Limb (tissue), 2 donors: ENCODE measurements around the gene CALHM2.
"Not testable (repeated sequence)": the region's sequence is repeated elsewhere in the genome, so short reads cannot be mapped to it uniquely, and the experiment has no call there.

Experiments
- DNase-seq, 2 donors: peaks; one replicate each; pipeline ENCODE4 v3.0.0-alpha.2; 2016; ENCODE audit errors: extremely low spot score in 2 of 2

CALHM2 gene, protein sequence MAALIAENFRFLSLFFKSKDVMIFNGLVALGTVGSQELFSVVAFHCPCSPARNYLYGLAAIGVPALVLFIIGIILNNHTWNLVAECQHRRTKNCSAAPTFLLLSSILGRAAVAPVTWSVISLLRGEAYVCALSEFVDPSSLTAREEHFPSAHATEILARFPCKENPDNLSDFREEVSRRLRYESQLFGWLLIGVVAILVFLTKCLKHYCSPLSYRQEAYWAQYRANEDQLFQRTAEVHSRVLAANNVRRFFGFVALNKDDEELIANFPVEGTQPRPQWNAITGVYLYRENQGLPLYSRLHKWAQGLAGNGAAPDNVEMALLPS

DNA sequence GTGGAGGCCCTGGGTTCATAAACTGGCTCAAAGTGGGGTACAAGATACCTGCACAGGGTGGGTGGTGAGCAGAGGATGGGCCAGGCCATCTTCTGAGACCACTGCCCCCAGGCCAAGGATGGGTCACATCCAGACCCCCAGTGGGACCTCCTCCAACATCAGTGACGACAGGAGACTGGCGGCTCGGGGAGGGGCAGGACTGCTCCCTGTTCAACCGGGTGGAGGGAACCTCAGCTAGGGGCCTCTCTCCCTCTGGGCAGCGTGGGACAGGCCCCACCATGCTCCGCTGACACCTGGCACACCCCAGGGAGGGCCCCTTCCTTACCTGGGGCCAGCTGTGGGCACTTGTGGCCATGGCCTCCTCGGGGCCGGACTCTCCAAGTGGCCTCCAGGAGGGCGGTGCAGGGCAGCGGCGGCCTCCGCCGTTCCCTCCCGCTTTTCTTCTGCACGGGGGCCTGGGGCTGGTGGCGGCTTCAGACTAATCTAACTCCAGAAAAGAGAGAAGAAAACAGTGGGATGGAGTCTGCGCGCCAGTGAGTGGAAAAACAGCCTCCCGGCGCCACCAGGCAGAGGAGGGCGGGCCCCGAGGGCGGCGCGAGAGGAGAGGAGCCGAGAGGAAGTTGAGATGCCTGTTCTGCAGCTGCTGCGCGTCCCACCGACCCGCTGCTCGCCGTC, at the start of gene CALHM2:
Gene CALHM2 (minus strand): TSS at position 540 of the 675 bp plus-strand sequence. CDS start 2,429 bp downstream, outside the sequence.
- peak; percentile 81 to 83 for DNase-seq

DNA sequence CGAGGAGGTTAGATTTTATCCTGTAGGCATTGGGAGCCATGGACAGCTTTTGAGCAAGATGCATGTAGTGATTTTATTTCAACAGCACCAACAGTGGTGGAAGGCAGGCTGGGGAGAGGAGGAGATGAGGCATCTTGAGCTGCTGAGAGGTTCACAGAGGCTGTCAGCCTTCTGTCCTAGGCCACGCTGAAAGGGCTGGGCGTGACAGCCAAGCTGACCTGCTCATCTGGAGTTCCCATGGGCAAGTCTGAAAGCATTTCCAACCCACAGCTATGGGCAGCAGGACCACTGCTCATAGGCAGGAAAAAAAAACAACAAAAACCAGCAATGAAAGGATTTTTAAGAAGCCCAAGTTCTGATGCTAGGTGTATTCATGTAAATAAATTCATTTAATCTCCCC, 49.0 kb upstream of the CALHM2 start:
- DNase-seq, result no peak

DNA sequence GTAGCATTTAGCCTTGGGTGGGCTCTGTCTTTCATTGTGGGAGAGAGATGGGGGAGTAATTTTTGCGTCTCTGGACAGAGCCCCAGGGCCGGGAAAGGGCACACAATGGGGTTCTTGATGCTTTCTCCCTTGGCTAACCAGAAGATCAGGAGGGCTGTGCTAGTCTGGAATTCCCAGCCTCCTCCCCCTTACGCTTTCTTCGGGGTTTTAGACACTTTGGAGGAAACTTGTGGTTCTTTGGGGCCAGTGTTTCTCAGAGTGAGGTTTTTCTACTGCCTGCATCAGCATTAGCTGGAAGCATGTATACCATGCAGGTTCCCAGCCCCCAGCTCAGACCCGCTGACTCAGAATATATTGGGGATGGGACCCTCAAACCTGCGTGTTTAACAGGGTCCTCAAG, 48.3 kb upstream of the CALHM2 start:
- DNase-seq, result no peak

DNA sequence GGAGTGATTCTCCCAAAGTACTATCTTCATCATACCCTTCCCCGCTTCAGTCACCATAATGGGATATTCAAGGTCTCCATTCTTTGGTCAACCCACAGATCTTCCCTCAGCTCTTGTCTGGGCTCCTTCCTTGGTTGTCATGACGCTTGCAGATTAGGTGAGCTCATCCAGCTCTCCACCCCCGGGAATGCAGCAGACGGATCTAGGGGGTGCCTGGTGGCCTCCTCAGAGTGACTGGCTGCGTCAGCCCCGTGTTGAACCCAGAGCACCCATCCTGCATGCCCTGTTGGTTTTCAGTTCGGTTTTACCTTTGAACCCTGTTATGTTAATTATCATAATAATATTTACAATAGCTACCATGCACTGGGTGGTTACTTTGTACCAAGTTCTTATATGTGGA, 47.7 kb upstream of the CALHM2 start:
- no peak for DNase-seq

DNA sequence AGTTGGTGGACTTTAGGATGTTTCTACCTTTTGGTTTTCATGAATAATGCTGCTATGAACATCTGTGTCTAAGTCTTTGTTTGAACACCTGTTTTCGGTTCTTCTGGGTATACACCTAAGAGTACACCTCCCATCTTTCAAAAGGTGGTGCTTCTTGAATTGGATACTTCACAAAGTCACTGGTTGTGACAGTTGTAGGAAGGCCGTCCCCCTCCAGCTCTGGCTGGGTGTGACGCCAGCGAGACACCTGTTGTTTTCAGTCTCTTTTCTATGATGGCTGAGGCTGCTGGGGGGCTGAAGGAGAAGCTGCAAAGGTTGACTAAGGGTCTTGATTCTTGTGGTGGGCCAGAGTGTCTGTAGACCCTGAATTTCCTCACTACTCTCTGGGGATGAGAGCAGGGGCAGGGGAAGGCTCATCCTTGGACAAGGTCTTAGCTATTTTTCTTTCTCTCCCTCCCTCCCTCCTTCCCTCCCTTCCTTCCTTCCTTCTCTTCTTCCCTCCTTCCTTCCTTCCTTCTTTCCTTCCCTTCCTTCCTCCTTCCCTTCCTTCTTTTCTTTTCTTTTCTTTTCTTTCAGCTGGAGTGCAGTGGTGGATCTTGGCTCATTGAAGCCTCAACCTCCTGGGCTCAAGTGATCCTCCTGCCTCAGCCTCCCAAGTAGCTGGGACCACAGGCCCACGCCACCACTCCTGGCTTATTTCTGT, 46.9 kb upstream of the CALHM2 start:
- no peak for DNase-seq

DNA sequence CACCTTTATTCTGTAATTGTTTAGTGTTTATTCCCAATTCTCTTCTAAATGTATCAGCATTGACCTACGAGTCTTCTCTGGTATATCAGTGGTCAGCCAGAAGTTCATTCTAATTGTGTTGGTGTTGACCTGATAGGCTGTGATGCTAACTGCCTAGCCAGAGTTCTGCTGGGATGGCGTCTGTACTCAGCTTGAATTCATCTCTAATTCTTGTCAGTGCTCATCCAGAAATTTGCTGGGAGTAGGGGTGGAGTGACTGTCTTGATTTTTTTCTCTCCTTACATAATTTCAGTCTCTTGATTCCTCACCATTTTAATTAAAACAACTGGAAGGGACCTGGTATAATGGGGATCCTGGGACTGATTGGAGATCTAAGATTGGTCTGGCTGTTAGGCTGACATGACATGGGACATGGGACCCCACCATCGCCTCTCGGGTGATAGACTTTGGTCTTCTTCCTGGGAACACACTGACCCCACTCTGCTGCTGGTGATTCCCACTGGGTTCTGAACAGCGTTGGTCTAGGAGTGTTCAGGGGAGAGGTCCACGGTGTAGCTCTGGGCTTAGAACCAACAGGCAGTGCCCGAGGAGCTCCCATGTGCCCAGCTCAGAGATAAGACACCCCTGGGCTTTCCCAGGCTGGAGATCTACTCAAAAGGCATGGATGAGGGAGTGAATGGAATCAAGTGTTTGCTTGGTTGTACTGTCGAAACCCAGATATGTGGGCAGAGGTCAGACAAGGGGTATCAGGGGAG, 45.2 kb upstream of the CALHM2 start:
- DNase-seq, result no peak

DNA sequence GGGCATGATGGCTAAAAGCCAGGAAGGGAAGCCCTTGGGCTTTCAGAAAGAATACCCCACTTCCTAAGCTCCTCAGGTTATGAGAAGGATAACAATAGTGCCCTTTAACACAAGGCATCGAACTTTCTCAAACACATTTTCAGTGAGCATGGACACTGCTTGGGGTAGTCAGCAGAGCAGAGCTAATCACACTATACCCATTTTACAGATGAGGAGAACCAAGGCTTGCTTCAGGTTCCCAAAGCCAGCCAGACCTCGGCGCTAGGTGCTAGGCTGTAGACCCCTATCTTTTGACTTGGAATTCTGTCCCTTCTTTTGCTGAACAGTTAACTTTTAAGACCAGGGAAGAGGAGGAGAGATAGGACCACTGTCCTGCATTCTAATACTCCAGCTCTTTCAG, 43.2 kb upstream of the CALHM2 start:
- no peak for DNase-seq

DNA sequence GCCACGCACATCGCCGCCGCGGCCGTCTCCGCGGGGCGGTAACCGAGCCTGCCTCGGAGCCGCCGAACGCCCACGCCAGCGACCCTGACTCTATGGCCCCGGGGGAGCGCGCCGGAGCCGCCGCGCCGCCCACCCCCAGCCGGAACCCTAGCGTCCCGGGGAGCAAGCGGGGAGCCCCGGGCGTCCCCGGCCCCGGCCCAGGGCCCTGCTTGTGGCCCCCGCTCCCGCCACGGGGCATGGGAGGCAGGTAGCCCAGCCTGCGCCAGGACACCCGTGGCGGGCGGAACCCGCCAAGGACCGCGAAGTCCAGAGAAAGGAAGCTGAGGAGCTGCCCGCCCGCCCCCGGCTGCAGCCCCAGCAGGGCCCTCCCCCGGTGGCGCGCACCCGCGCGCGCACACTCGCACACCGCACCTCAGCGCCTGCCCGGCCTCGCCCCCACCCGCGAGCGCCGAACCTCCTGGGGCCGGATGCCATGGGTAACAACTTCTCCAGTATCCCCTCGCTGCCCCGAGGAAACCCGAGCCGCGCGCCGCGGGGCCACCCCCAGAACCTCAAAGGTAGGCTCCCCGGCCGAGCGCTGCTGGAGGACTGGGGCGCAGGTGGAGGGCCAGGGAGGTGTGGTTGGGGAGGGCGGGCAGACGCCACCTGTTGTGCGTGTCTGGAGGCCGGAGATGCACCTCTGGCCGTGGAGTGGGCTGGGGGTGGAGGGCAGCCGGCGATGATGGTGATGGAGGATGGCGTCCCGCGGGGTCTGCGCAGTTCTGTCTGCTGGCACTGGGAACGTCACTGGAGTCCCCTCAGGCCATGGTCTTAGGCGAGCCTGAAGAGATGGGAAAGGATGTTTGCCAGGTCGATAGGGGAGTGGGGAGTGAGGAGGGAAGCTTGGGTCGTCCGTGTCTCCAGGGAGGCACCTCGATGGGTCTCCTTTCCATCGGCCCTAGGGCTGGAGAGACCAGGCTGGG, 42.0 kb upstream of the CALHM2 start:
- DNase-seq, result peak in 1 of 2 donors; percentile 68

DNA sequence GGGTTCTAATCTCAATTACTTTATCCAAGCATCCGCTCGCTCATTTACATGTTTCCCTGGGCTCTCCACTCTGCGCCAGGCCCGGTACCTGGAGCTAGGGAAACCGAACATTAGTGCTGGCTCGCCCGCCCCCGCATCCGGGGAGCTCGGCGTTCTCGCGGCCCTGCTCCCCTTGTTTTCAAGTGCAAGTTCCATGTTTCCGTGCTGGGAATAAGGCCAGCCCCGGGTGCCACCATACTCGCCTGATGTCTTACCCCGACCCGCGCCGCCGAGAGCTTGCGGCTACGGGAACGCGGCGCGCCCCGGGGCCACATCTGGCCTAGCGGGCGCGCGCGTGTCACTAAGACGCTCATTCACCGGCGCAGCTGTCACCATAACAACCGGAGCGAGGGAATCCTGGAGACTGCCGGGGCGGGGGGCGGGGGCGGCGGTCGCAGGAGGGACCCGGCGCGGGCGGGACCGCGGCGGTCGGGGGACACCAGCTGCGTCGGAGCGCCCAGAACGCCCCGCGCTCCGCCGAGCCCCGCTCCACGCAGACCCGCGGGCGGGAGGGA, 41.3 kb upstream of the CALHM2 start, which contains the start of gene NEURL1:
Gene NEURL1 (plus strand): TSS at position 344 of the 554 bp plus-strand sequence. CDS start 683 bp downstream, outside the sequence.
- peak; percentile 67 to 75 for DNase-seq

DNA sequence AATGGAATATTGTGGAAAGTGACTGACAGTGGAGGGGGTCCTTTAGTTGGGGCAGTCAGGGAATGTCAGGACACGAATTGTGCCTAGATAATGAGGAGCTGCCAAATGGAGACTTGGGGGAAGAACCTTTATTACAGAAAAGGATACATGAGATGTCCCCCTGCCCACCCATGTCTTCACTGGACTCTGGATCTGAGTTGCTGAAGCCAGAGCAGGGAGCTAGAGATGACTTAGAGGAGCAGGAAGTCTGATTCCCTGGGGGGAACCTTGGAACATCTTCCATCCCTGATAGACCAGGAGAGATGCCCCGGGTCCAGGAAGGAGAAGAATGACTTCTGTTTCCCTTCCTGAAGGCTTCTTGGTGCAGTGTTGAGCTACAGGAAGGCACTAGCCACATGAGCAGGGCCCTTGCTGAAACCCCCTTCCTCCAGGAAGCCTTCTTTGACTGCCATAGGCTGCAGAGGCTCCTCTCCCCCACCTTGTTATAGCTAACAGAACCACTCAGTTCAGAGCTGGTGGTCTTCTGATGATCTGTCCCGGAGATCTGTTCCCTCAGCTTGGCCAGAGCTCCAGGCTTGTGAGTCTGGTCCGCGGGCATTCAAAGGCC, 40.6 kb upstream of the CALHM2 start:
- DNase-seq, result no peak

DNA sequence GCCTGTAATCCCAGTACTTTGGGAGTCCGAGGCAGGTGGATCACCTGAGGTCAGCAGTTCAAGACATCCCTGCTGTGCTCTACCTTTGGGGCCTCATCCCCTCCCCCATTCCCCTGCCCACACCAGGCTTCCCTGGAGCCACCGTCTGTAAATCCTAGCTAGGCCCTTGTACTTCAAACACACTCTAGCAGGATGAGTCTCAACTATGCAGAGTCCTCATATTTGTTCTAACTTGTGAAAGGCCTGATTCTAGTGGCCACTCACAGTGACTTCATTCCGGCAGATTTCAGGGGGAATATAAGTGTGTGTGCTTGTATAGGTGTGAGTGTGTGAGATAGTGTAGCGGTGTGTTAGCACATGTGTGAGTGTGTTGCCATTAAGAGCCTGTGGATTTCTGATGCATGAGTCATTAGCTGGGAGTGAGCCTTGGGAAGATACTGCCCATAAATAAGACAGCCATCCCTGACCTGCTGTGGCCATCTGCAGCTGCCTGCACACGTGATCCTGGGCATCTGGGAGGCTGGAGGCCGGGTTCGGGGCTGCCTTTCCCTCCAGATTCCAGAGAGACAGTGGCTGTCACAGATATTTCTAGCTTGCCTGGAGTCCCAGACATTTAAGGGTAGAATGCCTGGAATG, 39.7 kb upstream of the CALHM2 start:
- peak in 1 of 2 donors; percentile 49 for DNase-seq

DNA sequence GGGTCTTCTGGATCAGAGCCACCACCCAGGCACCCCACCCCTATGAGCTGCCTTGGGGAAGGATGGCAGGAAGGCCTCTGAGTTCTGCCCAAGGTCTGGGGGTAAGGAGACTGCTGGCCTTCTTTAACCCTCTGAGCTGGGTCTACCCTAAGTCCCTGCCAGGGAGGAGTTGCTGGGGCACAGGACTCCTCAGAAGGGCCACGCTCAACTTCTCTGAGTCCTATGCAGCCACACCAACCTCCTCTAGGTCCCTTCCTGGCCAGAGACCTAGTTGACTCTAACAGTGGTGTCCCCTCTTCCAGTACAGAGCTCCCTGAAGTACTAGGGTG, 38.8 kb upstream of the CALHM2 start:
- DNase-seq, result no peak

DNA sequence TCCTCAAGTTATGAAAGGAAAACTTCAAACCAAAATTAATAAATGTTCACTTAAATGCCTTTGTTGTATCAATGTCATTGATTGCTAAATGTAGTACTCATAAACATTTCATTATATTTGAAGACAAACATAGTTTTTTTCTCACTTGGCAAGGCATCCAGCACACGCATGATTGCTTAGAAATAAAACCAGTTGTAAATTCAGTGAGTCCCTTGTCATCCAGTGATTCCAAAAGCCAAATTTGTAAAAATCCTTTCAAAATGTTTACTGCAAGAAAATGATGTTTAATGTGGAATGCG, 35.2 kb upstream of the CALHM2 start:
- no peak for DNase-seq

DNA sequence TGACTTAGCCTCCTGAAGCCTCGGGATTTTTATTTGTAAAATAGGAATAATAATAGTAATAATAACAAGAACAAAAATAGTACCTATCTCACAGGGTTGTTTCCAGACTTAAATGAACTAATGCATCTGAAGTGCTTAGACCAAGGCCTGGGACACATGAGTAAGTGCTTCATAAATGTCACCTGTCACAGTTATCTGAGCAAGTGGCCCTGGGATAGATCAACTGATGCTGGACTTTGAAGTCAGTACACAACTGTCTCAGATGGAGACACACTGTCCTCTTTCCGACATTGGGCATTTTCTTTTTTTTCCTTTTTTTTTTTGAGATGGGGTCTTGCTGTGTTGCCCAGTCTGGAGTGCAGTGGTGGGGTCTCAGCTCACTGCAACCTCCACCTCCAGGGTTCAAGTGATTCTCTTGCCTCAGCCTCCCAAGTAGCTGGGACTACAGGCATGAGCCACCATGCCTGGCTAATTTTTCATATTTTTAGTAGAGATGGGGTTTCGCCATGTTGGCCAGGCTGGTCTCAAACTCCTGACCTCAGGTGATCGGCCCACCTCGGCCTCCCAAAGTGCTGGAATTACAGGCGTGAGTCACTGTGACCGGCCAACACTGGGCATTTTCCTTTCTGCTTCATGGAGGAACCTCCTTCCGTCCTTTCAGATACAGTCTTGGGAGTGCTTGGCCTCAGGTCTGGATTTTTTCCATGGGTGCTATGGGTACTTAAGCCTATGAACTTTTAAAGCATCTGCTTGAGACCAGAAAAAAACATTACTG, 34.7 kb upstream of the CALHM2 start:
- not testable (repeated sequence) for DNase-seq

DNA sequence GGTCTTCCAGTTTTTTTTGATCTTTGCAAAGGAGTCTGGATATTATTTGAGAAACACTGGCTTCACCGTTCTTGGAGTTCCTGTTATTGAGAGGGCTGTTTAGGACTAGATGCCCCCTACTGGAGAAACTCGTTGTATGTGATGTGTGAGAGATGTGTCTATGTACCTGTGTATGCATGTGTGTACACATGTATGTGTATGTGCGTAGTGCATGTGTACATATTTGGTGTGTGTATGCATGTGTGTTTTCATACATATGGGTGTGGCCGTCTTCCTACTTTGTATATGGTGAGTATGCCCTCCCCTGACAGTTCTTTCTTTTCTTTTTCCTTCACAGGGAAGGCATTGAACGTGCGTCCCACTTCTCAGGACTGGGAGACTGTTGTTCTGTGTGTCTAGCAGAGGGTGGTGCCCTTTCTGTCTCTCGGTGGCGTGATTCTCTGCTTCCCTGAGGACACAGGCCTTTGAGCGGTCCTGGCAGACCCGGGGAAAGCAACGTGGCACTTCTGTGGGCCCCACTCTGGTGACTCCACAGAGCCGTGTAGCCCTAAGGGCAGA, 29.9 kb upstream of the CALHM2 start:
- peak in 1 of 2 donors; percentile 40 for DNase-seq

DNA sequence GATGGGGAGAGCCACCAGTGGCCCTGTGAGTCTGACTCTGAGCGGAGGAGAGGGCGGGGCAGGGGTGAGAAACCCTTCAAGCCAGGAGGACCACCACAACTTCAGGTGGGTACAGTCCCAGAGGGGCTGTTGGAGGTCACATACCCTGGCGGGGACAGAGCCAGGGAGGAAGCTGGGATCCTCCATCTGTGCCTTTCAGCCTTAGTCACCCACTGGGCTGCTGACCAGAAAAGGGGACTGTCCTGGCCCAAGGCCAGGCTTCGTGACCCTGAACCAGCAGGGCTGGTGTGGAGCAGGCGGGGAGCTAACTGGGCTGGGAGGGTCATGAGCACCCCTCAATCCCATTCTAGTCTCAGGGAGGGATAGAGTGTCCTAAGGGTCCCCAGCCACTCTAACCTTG, 28.4 kb upstream of the CALHM2 start:
- no peak for DNase-seq

DNA sequence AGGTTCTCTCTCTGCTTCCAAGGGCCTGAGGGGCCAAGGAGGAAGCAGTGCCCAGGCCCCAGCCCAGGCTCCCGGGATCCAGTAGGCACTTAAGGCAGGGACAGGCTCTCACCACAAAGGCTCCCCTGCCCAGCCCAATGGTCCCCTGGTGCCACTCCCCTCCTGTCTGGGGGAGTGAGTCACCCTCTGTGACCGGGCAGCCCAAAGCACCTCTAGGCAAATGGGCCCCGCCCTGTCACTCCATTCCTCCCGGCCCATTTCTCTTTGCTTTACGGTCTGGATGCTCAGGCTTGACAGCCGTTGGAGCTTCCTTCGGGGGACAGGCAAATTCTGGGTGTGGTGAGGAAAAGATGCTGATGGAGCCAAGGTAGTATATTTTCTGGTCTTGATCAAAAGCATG, 27.0 kb upstream of the CALHM2 start, which contains the start of gene CALHM3:
Gene CALHM3 (minus strand): TSS at position 106 of the 400 bp plus-strand sequence. CDS start 208 bp downstream, outside the sequence.
- no peak for DNase-seq

DNA sequence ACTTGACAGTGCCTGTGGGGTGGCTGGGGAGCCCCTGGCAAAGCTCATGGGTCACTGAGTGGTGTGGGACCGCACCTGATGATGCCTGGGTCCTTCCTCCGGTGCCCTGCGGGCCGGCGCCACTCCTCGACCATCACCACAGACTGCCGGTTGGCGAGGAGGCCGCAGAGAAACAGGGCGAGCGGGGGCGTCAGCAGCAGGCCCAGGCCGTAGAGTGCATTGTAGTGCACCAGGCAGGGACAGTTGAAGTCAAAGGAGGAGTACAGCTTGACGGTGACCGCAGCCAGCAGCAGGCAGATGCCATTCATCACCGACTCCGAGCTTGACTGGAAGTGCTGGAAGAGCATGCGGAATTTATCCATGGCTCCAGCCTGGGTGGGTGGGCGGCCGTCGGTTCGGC, 26.5 kb upstream of the CALHM2 start:
- no peak for DNase-seq
